Parietal lobe (tissue), 1 donor: ENCODE data around the gene DISP1. TPM values are rescaled to one million over a fixed set of nuclear protein-coding genes. Genes with fewer than 3 reads are reported as not detected.

ENCODE experiments used
- total RNA-seq: library from RNA; depleted of rRNA; stranded (reverse); fragments of >200 nt; gene quantifications from one replicate; pipeline ENCODE4 v1.2.3, GENCODE V29; 2014

Gene DISP1, protein sequence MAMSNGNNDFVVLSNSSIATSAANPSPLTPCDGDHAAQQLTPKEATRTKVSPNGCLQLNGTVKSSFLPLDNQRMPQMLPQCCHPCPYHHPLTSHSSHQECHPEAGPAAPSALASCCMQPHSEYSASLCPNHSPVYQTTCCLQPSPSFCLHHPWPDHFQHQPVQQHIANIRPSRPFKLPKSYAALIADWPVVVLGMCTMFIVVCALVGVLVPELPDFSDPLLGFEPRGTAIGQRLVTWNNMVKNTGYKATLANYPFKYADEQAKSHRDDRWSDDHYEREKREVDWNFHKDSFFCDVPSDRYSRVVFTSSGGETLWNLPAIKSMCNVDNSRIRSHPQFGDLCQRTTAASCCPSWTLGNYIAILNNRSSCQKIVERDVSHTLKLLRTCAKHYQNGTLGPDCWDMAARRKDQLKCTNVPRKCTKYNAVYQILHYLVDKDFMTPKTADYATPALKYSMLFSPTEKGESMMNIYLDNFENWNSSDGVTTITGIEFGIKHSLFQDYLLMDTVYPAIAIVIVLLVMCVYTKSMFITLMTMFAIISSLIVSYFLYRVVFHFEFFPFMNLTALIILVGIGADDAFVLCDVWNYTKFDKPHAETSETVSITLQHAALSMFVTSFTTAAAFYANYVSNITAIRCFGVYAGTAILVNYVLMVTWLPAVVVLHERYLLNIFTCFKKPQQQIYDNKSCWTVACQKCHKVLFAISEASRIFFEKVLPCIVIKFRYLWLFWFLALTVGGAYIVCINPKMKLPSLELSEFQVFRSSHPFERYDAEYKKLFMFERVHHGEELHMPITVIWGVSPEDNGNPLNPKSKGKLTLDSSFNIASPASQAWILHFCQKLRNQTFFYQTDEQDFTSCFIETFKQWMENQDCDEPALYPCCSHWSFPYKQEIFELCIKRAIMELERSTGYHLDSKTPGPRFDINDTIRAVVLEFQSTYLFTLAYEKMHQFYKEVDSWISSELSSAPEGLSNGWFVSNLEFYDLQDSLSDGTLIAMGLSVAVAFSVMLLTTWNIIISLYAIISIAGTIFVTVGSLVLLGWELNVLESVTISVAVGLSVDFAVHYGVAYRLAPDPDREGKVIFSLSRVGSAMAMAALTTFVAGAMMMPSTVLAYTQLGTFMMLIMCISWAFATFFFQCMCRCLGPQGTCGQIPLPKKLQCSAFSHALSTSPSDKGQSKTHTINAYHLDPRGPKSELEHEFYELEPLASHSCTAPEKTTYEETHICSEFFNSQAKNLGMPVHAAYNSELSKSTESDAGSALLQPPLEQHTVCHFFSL (N-terminal part only)
- 21.0 TPM for total RNA-seq

DNA sequence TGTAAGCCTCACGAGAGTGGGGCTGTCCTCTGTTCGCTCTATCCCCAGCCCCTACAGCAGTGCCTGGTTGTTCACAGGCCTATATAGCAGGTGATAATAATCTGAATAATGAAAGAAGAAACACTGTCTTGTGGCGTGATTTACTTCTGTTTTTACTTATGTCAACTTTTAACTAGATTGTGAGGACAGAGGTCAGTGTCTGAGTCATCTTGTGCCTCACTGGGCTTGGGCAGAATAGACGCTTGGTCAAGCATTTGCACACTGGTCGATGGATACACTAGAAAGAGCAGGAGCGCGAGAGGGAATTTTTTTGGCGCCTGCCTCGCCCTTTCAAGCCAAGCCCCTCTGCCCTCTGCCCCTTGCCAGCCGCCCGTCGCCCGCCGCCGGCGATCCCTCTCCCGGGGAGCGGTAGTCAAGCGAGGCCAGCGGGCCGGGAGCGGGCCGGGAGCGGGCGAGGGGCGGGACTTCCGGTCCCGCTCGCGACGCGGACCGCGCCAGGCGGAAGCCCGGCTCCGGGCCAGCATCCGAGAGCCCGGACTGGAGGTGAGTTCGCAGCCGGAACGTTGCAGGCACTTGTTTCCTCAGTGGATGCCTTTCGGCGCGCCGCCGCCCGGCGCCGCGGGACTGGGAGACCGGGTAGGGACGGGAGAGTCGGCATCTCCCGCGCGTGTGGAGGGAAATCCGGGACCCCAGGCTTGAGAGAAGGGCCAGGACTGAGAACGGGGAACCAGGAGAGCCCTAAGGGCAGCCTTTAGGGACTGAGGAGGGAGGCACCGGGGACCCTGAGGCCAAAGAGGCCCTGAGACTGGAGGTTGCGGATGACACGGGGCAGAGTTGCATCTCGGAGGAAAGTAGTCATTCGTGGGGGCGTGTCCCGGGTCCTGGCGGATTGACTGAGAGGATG, at the start of gene DISP1:
DISP1 (plus strand) TSS at position 504 of the 904 bp plus-strand sequence. CDS start 127,785 bp downstream, outside the sequence.

Other genes starting within 250 kb of the DISP1 start
- 33.2 TPM for gene TAF1A, start 225.1 kb upstream of the DISP1 start, total RNA-seq
- gene MIA3, start 196.9 kb upstream of the DISP1 start, total RNA-seq, result 86.1 TPM
- gene AIDA, start 102.5 kb upstream of the DISP1 start, total RNA-seq, result 37.9 TPM
- gene BROX, start 102.5 kb upstream of the DISP1 start, total RNA-seq, result 37.6 TPM
- not detected for gene FAM177B, start 77.8 kb upstream of the DISP1 start, total RNA-seq